Mucosa of descending colon (tissue), 3 donors: Measurements from ENCODE around the gene GNL3. TPM values are rescaled to one million over a fixed set of nuclear protein-coding genes. Genes with fewer than 3 reads are reported as not detected.
"Not testable (repeated sequence)": the region's sequence is repeated elsewhere in the genome, so short reads cannot be mapped to it uniquely, and the experiment has no call there.

Experiments
- ATAC-seq: fragments of 200-7000 bp; cut with Tn5 transposase; one replicate; pipeline ENCODE4 v1.9.1; 2020; ENCODE audit warnings: mild to moderate bottlenecking, moderate library complexity
- DNase-seq, 3 donors: peaks; one replicate each; pipeline ENCODE4 v3.0.0-alpha.2; 2020
- H3K36me3 ChIP-seq: fragments of 200-600 bp; one replicate; pipeline ENCODE4 v1.8.0; 2021; ENCODE audit warnings: low read depth, mild to moderate bottlenecking
- H3K4me1 ChIP-seq: fragments of 200-600 bp; one replicate; pipeline ENCODE4 v1.8.0; 2021; ENCODE audit warnings: low read depth, mild to moderate bottlenecking
- H3K4me3 ChIP-seq: fragments of 200-600 bp; one replicate; pipeline ENCODE4 v1.8.0; 2021; ENCODE audit warnings: mild to moderate bottlenecking
- H3K9me3 ChIP-seq: fragments of 200-600 bp; one replicate; pipeline ENCODE4 v1.8.0; 2021; ENCODE audit warnings: mild to moderate bottlenecking
- intact Hi-C, 2 donors: fragments of 100-400 bp; cut with DNase I in 1 of 2; cut with micrococcal nuclease in 1 of 2; formaldehyde crosslinking; loops; one replicate each; pipeline versions ENCODE4 v1.11.0 to v1.11.1; 2022; cut with DNase I, micrococcal nuclease
- total RNA-seq, 3 donors: library from RNA; stranded (reverse); fragmentation: NEBNext Ultra II Directional in 2 of 3; extraction: Animal tissue kit (Norgen Biotek cat#: 25700) in 2 of 3; gene quantifications; one replicate each; pipeline versions ENCODE4 v1.2.1 to v1.2.4, GENCODE V29; 2021 to 2023
- TF ChIP-seq, protein P1 (sequence below): fragments of 200-600 bp; IDR thresholded peaks from one replicate; pipeline ENCODE4 v1.8.0; 2022; ENCODE audit warnings: antibody characterized with exemption, mild to moderate bottlenecking
- donor health status: DM: no; HTN: no; CAD: no; lungs with moderate emphysema.
- donor health status: DM: no; HTN: no; CAD: no.
- donor health status: DM: no; HTN: yes; CAD: no.

GNL3 gene
- total RNA-seq, 3 donors from 2014 or later: 39.2 to 54.4 (median 47.7) TPM

DNA sequence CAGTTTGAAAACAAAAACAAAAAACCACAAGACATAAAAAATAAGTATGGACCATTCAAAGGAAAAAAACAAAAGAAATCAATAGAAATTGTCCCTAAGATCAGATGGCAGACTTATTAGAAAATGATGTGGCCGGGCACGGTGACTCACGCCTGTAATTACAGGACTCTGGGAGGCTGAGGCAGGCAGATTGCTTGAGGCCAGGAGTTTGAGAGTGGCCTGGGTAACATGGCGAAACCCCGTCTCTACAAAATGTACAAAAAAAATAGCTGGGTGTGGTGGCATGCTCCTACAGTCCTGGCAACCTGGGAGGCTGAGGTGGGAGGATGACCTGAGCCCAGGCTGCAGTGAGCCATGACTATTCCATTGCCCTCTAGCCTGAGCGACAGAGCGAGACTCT, 36.7 kb downstream of the GNL3 start:
- TF ChIP-seq, protein P1, sequence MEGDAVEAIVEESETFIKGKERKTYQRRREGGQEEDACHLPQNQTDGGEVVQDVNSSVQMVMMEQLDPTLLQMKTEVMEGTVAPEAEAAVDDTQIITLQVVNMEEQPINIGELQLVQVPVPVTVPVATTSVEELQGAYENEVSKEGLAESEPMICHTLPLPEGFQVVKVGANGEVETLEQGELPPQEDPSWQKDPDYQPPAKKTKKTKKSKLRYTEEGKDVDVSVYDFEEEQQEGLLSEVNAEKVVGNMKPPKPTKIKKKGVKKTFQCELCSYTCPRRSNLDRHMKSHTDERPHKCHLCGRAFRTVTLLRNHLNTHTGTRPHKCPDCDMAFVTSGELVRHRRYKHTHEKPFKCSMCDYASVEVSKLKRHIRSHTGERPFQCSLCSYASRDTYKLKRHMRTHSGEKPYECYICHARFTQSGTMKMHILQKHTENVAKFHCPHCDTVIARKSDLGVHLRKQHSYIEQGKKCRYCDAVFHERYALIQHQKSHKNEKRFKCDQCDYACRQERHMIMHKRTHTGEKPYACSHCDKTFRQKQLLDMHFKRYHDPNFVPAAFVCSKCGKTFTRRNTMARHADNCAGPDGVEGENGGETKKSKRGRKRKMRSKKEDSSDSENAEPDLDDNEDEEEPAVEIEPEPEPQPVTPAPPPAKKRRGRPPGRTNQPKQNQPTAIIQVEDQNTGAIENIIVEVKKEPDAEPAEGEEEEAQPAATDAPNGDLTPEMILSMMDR: no peak
- Histone ChIP-seq H3K4me1 (no peaks in the 10 kb centered on the region), H3K4me3 (no peak overlapping the region), H3K9me3 (no peaks in the 10 kb centered on the region), H3K36me3 (no peaks in the 10 kb centered on the region)
- DNase-seq (no peak), ATAC-seq (no peak)
- intact Hi-C loops: no loop called here

DNA sequence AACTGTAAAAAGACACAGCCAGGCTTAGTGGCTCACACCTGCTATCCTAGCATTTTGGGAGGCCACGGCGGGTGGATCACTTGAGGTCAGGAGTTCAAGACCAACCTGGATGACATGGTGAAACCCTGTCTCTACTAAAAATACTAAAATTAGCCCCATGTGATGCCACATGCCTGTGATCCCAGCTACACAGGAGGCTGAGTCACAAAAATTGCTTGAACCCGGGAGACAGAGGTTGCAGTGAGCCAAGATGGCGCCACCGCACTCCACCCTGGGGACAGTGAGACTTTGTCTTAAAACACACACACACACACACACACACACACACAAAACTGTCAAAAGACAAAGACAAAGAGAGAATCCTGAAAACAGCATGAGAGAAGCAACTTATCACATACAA, 38.1 kb downstream of the GNL3 start:
- Histone ChIP-seq H3K4me1 (no peaks in the 10 kb centered on the region), H3K4me3 (no peak overlapping the region), H3K36me3 (no peaks in the 10 kb centered on the region), H3K9me3 (peaks cover 6% of the 10 kb centered on the region)
- DNase-seq: no peak
- no peak for ATAC-seq
- TF ChIP-seq, protein P1: no peak
- intact Hi-C loops: no loop called here

DNA sequence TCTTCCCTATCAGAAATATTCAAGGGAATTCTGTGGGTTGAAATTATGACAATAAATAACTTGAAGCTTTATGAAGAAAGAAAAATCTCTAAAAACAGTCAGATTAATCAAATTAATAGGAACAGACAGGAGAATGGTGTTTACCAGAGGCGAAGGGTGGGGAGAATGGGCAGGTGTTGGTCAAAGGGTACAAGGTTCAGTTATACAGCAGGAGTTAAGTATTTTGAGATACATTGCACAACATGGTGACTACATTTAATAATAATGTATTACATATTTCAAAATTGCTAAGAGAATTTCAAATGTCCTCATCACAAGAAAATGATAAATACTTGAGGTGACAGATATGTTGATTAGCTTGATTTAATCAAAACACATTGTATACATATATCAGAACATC, 38.7 kb downstream of the GNL3 start:
- TF ChIP-seq, protein P1: no peak
- Histone ChIP-seq H3K9me3 (peaks cover 11% of the 10 kb centered on the region), H3K4me3 (no peak overlapping the region), H3K4me1 (no peaks in the 10 kb centered on the region), H3K36me3 (no peaks in the 10 kb centered on the region)
- DNase-seq: no peak
- peak; percentile 60 for ATAC-seq
- intact Hi-C loops: no loop called here

DNA sequence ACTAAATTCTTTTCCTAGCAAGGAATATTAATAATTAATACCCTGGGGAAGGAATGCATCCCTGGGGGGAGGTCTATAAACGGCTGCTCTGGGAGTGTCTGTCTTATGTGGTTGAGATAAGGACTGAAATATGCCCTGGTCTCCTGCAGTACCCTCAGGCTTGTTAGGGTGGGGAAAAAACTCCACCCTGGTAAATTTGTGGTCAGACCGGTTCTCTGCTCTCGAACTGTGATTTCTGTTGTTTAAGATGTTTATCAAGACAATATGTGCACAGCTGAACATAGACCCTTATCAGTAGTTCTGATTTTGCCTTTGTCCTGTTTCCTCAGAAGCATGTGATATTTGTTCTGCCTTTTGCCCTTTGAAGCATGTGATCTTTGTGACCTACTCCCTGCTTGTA, 42.9 kb downstream of the GNL3 start:
- H3K4me3 ChIP-seq, ATAC-seq, H3K36me3 ChIP-seq, intact Hi-C loops, DNase-seq, H3K4me1 ChIP-seq: not testable (repeated sequence)
- peaks cover 13% of the 10 kb centered on the region for H3K9me3 ChIP-seq

DNA sequence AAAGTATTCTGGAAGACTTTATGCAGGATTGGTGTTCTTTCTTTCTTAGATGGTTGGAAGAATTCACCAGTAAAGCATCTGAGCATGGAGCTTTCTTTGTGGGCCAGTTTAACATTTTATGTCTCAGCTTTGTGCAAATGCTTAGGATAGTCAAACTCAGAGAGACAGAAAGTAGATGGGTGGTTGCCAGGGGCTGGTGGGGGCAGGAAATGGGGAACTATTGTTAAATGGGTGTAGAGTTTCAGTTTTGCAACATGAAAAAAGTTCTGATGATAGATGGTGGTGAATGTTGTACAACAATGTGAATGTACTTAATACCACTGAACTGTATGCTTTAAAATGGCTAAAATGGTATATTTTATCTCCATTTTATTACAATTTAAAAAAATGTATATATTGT, 44.8 kb downstream of the GNL3 start:
- ATAC-seq (no peak), DNase-seq (no peak)
- intact Hi-C loops: no loop called here
- Histone ChIP-seq H3K36me3 (no peaks in the 10 kb centered on the region), H3K4me1 (no peaks in the 10 kb centered on the region), H3K4me3 (no peak overlapping the region), H3K9me3 (peaks cover 13% of the 10 kb centered on the region)
- TF ChIP-seq, protein P1: no peak

DNA sequence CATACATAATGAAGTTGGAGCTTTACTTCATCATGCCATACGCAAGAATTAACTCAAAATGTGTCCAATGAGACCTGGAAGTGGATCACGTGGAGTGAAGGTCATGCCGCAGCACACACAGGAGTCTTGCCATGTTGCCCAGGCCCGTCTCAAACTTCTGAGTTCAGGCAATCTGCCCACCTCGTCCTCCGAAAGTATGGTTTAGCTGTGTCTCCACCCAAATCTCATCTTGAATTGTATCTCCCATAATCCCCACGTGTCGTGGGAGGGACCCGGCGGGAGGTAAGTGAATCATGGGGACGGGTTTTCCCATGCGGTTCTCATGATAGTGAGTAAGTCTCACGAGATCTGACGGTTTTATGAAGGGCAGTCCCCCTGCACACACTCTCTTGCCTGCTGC, 45.8 kb downstream of the GNL3 start:
- no peak overlapping the region for H3K4me3 ChIP-seq
- H3K9me3 ChIP-seq: peaks cover 13% of the 10 kb centered on the region
- no peaks in the 10 kb centered on the region for H3K36me3 ChIP-seq
- H3K4me1 ChIP-seq: no peaks in the 10 kb centered on the region
- DNase-seq (no peak), ATAC-seq (no peak)
- TF ChIP-seq, protein P1: no peak
- intact Hi-C loops: no loop called here
